PFSK-1 (cell line): ENCODE measurements around the gene BTBD8.

Experiments
- FOXP2 ChIP-seq: optimal IDR thresholded peaks from 2 replicates; pipeline ENCODE3; 2011; ENCODE audit warnings: borderline replicate concordance, control low read depth, inconsistent platforms; ENCODE audit not compliant: insufficient read depth; ENCODE audit errors: extremely low read length, extremely low read depth
- POLR2AphosphoS5 ChIP-seq: IDR thresholded peaks from 2 replicates; pipeline ENCODE4 v1.6.1; 2012; ENCODE audit warnings: low read depth, mild to moderate bottlenecking, control low read depth, low read length, moderate library complexity
- SIN3A ChIP-seq: IDR thresholded peaks from 2 replicates; pipeline ENCODE4 v1.6.1; 2012; ENCODE audit warnings: mild to moderate bottlenecking, low read length, moderate library complexity, borderline replicate concordance; ENCODE audit not compliant: insufficient read depth
- TAF1 ChIP-seq: IDR thresholded peaks from 2 replicates; pipeline ENCODE4 v1.6.1; 2012; ENCODE audit warnings: low read length, control low read depth, borderline replicate concordance; ENCODE audit not compliant: insufficient read depth
- TF ChIP-seq, protein P1 (sequence below), 2 experiments: IDR thresholded peaks; 2 replicates each; pipeline versions ENCODE4 v1.6.1 to v1.8.0; 2011 to 2012; ENCODE audit warnings: low read depth in 2 of 2, low read length in 2 of 2, control low read depth in 1 of 2, inconsistent platforms in 1 of 2, mild to moderate bottlenecking in 1 of 2, moderate library complexity in 1 of 2; ENCODE audit not compliant: insufficient read depth in 1 of 2

The BTBD8 gene

DNA sequence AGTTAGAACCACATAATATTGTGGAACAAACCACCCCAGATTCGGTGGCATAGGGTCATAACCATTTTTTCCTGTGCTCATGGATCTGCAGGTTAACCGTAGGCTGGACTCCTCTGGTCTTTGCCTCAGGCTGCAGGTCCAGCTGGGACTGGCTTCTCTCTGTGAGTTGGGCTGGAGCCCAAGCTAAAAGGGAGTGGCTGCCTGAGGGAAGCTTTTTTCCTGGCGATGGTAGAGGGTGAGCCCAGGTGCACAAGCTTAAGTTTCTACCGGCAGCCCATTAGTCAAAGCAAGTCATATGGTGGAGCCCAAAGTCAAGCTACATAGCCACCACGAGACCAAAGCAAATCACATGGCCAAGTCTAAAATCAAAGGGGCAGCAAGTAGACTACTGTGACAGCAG lies 36.5 kb upstream of the BTBD8 start:
- TF ChIP-seq SIN3A (no peak), FOXP2 (no peak), POLR2AphosphoS5 (no peak), TAF1 (no peak)
- TF ChIP-seq, protein P1, sequence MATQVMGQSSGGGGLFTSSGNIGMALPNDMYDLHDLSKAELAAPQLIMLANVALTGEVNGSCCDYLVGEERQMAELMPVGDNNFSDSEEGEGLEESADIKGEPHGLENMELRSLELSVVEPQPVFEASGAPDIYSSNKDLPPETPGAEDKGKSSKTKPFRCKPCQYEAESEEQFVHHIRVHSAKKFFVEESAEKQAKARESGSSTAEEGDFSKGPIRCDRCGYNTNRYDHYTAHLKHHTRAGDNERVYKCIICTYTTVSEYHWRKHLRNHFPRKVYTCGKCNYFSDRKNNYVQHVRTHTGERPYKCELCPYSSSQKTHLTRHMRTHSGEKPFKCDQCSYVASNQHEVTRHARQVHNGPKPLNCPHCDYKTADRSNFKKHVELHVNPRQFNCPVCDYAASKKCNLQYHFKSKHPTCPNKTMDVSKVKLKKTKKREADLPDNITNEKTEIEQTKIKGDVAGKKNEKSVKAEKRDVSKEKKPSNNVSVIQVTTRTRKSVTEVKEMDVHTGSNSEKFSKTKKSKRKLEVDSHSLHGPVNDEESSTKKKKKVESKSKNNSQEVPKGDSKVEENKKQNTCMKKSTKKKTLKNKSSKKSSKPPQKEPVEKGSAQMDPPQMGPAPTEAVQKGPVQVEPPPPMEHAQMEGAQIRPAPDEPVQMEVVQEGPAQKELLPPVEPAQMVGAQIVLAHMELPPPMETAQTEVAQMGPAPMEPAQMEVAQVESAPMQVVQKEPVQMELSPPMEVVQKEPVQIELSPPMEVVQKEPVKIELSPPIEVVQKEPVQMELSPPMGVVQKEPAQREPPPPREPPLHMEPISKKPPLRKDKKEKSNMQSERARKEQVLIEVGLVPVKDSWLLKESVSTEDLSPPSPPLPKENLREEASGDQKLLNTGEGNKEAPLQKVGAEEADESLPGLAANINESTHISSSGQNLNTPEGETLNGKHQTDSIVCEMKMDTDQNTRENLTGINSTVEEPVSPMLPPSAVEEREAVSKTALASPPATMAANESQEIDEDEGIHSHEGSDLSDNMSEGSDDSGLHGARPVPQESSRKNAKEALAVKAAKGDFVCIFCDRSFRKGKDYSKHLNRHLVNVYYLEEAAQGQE (IDR thresholded peaks at IDR 0.05; ENCODE audit: insufficient read depth in 1 of 2, low read depth in 2 of 2, low read length in 2 of 2): no peak

DNA sequence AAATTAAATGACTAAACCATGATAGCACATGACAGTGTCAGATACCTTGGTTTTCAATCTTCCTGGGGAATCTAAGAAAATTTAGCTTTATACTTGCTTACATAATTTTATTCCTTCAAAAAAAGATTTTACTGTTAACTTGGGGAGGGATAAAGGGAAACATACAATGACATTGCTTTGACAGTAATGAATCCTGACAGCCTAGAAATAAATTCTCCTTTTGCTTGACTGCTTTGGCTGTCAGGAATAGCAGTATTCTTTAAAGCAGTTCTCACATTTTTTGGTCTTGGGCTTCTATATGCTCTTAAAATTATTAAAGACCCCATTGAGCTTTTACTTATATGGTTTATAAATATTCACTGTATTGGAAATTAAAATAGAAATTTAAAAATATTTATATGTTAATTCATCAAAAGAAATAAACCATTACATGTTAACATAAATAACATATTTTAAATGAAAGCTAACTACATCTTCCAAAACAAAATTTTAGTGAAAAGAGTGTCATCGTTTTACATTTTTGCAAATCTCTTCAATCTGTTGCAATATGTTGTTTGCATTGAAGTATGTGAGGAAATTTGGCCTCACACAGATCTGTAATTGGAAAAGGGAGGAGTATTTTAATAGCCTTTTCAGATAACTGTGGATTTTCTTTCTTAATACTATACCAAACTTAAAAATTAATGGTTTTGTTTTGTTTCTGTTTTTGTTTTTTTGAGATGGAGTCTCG lies 34.2 kb upstream of the BTBD8 start:
- TF ChIP-seq SIN3A (no peak), FOXP2 (no peak), POLR2AphosphoS5 (no peak), TAF1 (no peak)
- TF ChIP-seq, protein P1 (IDR thresholded peaks at IDR 0.05; ENCODE audit: insufficient read depth in 1 of 2, low read depth in 2 of 2, low read length in 2 of 2): no peak

DNA sequence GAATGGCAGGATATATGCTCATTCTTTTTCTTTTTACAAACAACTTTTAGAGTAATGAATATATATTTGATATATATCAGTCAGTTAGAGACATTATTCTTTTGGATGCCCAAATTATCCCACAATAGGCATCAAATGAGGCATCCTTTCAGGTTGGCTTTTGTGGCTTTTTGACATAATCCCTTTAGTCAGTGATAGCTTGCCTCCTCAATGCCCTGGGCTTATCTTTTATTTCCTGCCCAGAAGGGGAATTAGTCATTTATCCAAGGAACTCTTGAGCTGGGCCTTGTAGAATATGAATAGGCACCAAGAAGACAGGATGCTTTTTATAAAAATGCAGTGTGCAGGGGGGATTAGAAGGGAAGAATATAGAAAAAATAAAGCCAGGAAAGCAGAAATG lies 28.2 kb upstream of the BTBD8 start:
- TF ChIP-seq TAF1: no peak
- TF ChIP-seq, protein P1 (IDR thresholded peaks at IDR 0.05; ENCODE audit: insufficient read depth in 1 of 2, low read depth in 2 of 2, low read length in 2 of 2): no peak
- TF ChIP-seq POLR2AphosphoS5: no peak
- no peak for TF ChIP-seq SIN3A
- TF ChIP-seq FOXP2: no peak

DNA sequence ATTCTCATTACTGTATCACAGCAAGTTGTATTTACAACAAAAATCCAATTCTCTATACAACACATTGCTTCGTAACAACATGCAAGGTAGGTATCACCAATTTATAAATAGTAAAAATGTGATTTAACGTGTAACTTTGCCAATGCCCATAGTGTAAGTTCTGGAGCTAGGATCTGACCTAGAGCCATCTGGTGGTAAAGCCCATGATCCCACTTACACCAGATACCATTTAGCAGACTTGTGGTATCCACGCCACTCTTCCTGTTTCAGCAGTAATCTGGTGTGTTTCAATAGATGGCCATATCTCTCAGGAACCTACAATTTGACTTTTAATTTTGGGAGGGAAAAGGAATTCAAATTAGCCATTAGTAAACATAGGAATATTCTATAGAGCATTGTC lies 15.1 kb upstream of the BTBD8 start:
- TF ChIP-seq POLR2AphosphoS5 (no peak), FOXP2 (no peak), TAF1 (no peak), SIN3A (no peak)
- TF ChIP-seq, protein P1 (IDR thresholded peaks at IDR 0.05; ENCODE audit: insufficient read depth in 1 of 2, low read depth in 2 of 2, low read length in 2 of 2): no peak

DNA sequence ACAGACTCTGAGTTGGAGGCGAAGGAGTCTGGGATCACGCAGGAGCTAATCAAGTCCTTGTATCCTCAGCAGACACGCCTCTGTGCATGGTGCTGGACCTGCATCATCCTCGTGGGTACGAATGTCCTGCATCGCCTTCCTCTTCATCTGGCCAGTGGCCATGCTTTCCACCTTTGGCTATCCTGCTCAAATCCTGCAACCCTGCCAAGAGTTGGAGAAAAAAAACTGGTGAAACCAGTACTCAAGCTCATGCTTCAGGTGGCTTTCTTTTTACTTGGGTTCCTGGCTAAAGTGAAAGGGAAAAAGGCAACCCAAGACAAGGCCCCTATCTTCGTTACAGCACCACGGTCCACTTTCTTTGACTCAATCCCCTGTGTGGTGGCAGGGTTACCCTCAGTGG lies 13.8 kb upstream of the BTBD8 start:
- TF ChIP-seq FOXP2 (no peak), TAF1 (no peak)
